ENCODE data around the gene CERS1. TPM values are rescaled to one million over a fixed set of nuclear protein-coding genes. Genes with fewer than 3 reads are reported as not detected.
A peak's percentile ranks its signal among the peaks of the same experiment; 100 is the strongest.

Gene CERS1
- total RNA-seq, 4 donors from 2014 or later: 0.24 to 1.3 (median 0.59) TPM

DNA sequence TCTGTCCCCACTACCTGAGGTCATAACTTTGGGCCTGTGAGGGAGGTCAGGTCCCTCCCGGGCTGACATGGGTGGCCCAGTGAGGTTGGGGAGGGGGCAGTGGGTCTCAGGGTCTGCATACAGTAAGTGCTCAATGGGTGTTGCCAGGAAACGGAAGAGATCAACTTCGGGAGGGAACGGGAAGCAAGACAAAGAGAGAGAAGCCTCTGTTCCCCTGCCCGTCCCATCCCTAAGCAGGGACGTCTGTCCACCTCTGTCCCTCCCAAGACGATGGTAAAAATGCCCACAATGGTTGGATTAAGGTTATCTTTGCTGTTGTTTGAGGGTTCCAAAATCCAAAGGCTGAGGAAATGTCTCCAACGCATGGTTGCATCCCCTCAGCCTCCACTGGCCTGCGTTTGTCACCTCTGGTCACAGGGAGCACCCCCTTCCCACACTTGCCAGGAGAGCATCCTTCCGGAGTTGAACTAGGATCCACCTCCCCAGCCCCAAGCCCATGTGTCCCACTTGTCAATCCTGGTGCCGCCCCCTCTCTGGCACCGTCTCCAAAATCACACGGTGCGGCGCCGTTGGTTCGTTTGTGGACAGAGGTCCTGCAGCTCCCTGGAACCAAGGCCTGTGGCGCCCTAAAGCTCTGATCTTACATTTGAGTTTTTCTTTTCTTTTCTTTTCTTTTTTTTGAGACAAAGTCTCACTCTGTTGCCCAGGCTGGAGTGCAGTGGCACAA lies 45.8 kb upstream of the CERS1 start:
- Histone ChIP-seq H3K36me3 (peaks cover 5% of the 10 kb centered on the region in 2 donors), H3K4me1 (peaks cover 9 to 15% of the 10 kb centered on the region in 2 donors), H3K27ac (peak overlapping the region in 2 of 3 donors; percentile 25 to 45), H3K4me3 (replicated peaks in 1 of 3) (peak overlapping the region in 1 of 3 donors; percentile 12), H3K9me3 (no peaks in the 10 kb centered on the region), H3K27me3 (no peaks in the 10 kb centered on the region)
- intact Hi-C loops (cut with DNase I): loop anchor here (5.0 kb wide), 1 partner anchor 46 kb away; no protein-coding TSS in a partner anchor
- peak in 1 of 2 donors; percentile 24 for DNase-seq
- WGBS, 2 donors: 73 to 74% methylated on average over 18 of the region's 18 CpGs
- TF ChIP-seq POLR2A (IDR thresholded peaks at IDR 0.05) (no peak), CTCF (IDR thresholded peaks at IDR 0.05) (no peak)

- peak within 1 kb of the TSS in 2 of 3 donors; percentile 63 to 75 for H3K27ac ChIP-seq
- WGBS, 2 donors: 9 to 14% methylated on average over 11 to 18 of the region's 81 CpGs
- intact Hi-C loops (cut with DNase I): loop anchor here (5.0 kb wide), 1 partner anchor 46 kb away; no protein-coding TSS in a partner anchor
- DNase-seq: peak; percentile 76 to 85
- peaks cover 5% of the 10 kb centered on the region in 2 donors for H3K36me3 ChIP-seq
- no peaks in the 10 kb centered on the region for H3K27me3 ChIP-seq
- H3K9me3 ChIP-seq: no peaks in the 10 kb centered on the region
- H3K4me1 ChIP-seq: peaks cover 9 to 15% of the 10 kb centered on the region in 2 donors
- peak within 1 kb of the TSS; percentile 35 to 65 (median 63) for H3K4me3 ChIP-seq (replicated peaks in 1 of 3)
- peak; percentile 24 to 73 for TF ChIP-seq POLR2A (IDR thresholded peaks at IDR 0.05)
- peak in 3 of 6 experiments; percentile 13 to 66 (median 35) for TF ChIP-seq CTCF (IDR thresholded peaks at IDR 0.05)
Observed at GRCh38 chr19:18940769-18941627, 45.0 kb upstream of the CERS1 start, which contains the start of gene HOMER3. Gene HOMER3, minus strand, starts transcription at chr19:18941217. Its CDS starts 2,235 bp downstream, at chr19:18938982.

DNA sequence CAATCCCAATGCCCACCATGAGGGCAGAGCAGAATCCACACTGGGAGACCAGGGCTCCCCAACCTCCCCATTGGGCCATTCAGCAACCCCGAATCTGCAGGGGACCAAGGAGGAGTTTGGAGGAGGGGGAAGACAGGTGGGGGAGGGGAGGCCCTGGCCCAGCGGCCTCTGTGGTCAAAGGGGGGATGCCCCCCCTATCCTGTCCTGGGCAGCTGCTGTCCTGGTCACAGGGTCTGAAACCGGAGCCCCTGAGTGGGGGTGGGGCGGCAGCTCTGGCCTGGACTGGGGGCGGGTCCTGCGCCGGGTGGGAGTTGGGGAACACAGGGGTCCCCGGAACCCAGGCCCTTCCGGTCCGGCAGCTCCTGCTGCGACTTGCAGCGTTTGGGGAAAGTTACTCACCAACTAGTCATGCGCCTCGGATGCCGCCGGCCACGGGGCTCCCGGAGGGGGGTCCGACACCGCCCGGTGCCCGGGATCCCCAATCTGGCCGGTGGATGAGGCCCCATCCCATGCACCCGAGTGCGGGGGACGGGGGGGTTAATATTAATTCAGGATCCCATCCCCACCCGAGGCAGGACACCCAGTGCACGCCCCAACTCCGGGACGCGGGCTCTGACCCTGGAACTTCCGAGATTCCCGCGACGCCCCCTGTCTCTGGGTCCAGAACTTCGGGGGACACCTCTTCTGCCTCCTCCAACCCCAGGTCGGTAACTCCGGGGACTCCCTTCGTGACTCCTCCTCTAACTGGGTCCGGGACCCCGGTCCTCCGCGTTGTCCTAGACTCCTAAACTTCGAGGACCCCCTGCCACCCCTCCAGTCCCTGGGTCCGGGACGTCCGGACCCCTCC lies 44.2 kb upstream of the CERS1 start:
- Histone ChIP-seq H3K4me1 (peaks cover 9 to 15% of the 10 kb centered on the region in 2 donors), H3K27ac (peak overlapping the region in 2 of 3 donors; percentile 63 to 75), H3K27me3 (no peaks in the 10 kb centered on the region), H3K9me3 (no peaks in the 10 kb centered on the region), H3K4me3 (replicated peaks in 1 of 3) (peak overlapping the region; percentile 35 to 65 (median 63)), H3K36me3 (peaks cover 5% of the 10 kb centered on the region in 2 donors)
- TF ChIP-seq CTCF (IDR thresholded peaks at IDR 0.05): no peak
- TF ChIP-seq POLR2A (IDR thresholded peaks at IDR 0.05): peak in 1 of 2 donors; percentile 22
- DNase-seq: peak; percentile 62 to 77
- intact Hi-C loops (cut with DNase I): loop anchor here (5.0 kb wide), 1 partner anchor 47 kb away; no protein-coding TSS in a partner anchor
- WGBS, 2 donors: 0 to 1% methylated on average over 18 to 20 of the region's 47 CpGs

GRCh38 chr19:18939163-18939562 lies 43.2 kb upstream of the CERS1 start:
- 94 to 95% methylated on average over 3 of the region's 3 CpGs for WGBS, 2 donors
- H3K4me3 ChIP-seq (replicated peaks in 1 of 3): no peak overlapping the region

More at GRCh38 chr19:18939163-18939562, 43.2 kb upstream of the CERS1 start:
- TF ChIP-seq CTCF (IDR thresholded peaks at IDR 0.05) (no peak), POLR2A (IDR thresholded peaks at IDR 0.05) (no peak)
- no peaks in the 10 kb centered on the region for H3K27me3 ChIP-seq
- H3K36me3 ChIP-seq: peaks cover 5 to 6% of the 10 kb centered on the region in 2 donors
- peaks cover 9 to 15% of the 10 kb centered on the region in 2 donors for H3K4me1 ChIP-seq
- intact Hi-C loops (cut with DNase I): no loop called here
- peak overlapping the region in 1 of 3 donors; percentile 63 for H3K27ac ChIP-seq
- no peak for DNase-seq
- H3K9me3 ChIP-seq: no peaks in the 10 kb centered on the region
